SH-SY5Y (cell line): ENCODE results near the gene LRFN2.

Source experiments
- GATA2 ChIP-seq: IDR thresholded peaks from 2 replicates; pipeline ENCODE4 v1.6.1; 2011; ENCODE audit warnings: mild to moderate bottlenecking, low read depth, low read length
- GATA3 ChIP-seq: IDR thresholded peaks from 2 replicates; pipeline ENCODE4 v1.6.1; 2011; ENCODE audit warnings: low read depth, mild to moderate bottlenecking, low read length, moderate library complexity

- TF ChIP-seq GATA2 (no peak), GATA3 (no peak)
Measured at GRCh38 chr6:40378725-40379074, 208.5 kb downstream of the LRFN2 start.
